GM10266 (cell line): ENCODE measurements around the gene TENM3.
"Not testable (repeated sequence)": the region's sequence is repeated elsewhere in the genome, so short reads cannot be mapped to it uniquely, and the experiment has no call there.

Source experiments
- DNase-seq: peaks from one replicate; pipeline ENCODE4 v3.0.0; 2012; ENCODE audit errors: extremely low spot score
- CTCF ChIP-seq: IDR thresholded peaks from 2 replicates; pipeline ENCODE4 v1.5.1; 2012; ENCODE audit warnings: mild to moderate bottlenecking, low read depth; ENCODE audit not compliant: control insufficient read depth, insufficient read depth; ENCODE audit errors: missing control alignments

The TENM3 gene

GRCh38 chr4:182236186-182236585, 7.0 kb upstream of the TENM3 start:
- no peak for TF ChIP-seq CTCF
- DNase-seq: no peak

- DNase-seq: not testable (repeated sequence)
Observed at GRCh38 chr4:182237010-182237409, 6.2 kb upstream of the TENM3 start.

DNA sequence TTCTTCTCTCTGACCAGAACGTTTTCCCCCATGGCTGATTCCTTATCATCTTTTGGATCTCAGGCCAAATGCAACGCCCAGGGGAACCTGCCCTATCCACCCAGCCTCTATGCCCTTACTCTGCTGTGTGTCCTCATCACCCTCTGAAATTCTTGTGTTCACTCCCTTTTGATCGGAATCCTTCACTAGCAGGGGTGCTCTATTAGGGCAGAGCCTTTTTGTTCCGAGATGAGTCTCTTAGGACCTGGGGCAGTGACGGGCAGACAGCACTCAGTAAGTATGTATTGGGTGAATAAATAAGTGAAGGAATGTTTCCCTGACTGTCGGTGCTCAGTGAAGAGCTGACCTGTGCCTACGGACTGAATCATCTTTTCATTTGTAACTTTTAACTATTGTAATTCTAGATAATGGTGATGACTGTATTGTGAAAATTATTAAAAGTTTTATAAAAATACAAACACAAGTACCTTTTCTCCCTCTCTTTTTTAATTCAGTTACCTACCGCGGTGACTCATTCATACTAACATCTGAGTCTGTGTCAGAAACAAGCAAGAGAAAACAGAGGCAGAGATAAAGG, 4.8 kb upstream of the TENM3 start:
- TF ChIP-seq CTCF: no peak
- DNase-seq: no peak

GRCh38 chr4:182240161-182241130, 2.8 kb upstream of the TENM3 start:
- no peak for DNase-seq

GRCh38 chr4:182242260-182242659, 942 bp upstream of the TENM3 start:
- not testable (repeated sequence) for DNase-seq

More at GRCh38 chr4:182240161-182241130, 2.8 kb upstream of the TENM3 start:
- no peak for TF ChIP-seq CTCF

DNA sequence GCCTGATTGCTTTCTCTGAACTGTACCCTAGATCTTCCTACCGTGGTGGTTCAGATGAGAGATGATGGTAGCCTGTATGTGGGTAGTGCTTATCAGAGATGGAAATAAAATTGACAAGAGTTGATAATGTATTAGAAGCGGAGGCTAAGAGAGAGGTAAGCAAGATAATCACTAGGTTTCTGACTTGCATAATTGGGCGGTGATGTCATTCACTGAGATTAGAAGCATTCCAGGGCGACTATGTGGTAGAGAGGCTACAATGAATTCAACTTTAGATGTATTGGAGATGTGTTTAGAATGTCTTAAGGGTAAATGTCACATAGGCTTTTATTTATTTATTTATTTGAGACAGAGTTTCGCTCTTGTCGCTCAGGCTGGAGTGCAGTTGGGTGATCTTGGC, 415 bp upstream of the TENM3 start:
- TF ChIP-seq CTCF: no peak
- no peak for DNase-seq

DNA sequence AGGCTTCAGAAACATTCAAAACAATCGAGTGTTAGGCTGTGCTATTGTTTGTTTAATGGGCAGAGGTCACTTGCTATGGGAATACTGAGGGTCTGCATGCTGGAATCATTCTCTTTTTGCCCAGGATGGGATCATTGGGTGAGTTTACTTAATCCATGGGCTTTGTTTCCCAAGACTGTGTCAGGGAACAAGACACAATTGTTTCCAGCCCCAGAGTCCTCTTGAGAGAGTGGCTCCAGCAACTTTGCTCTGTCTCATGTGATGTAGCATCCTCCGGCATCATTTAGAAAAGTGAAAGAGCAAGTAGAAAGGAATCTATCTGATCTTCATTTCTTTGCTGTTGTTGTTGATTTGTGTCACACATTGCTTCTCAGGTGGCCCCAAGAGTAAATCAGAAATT, 1.8 kb downstream of the TENM3 start:
- TF ChIP-seq CTCF: no peak
- no peak for DNase-seq

GRCh38 chr4:182245541-182246215, 2.5 kb downstream of the TENM3 start:
- TF ChIP-seq CTCF: no peak
- no peak for DNase-seq
